NOMO-1 treated with dmso at 0.1 percent for 144 hours (cell line): Measurements from ENCODE around the gene PEX14.

ENCODE experiments used
- DNase-seq: peaks from one replicate; lab custom pipeline; 2025; ENCODE audit not compliant: unreplicated experiment; lab: John Stamatoyannopoulos, UW

The PEX14 gene

GRCh38 chr1:10646347-10646861, 171.7 kb downstream of the PEX14 start:
- DNase-seq = no peak

- no peak for DNase-seq
These were observed 172.8 kb downstream of the PEX14 start for GRCh38 chr1:10647414-10648170.

GRCh38 chr1:10648689-10649516, 174.2 kb downstream of the PEX14 start:
- no peak for DNase-seq

GRCh38 chr1:10649517-10650201, 174.9 kb downstream of the PEX14 start:
- DNase-seq = no peak

- no peak for DNase-seq
These were observed 176.0 kb downstream of the PEX14 start for GRCh38 chr1:10650556-10651388.

GRCh38 chr1:10651389-10651766, 176.6 kb downstream of the PEX14 start:
- DNase-seq = no peak

- no peak for DNase-seq
These were observed 177.0 kb downstream of the PEX14 start for GRCh38 chr1:10651793-10652192.

GRCh38 chr1:10652626-10653025, 177.9 kb downstream of the PEX14 start:
- no peak for DNase-seq

GRCh38 chr1:10653370-10654125, 178.8 kb downstream of the PEX14 start:
- no peak for DNase-seq

- no peak for DNase-seq
These were observed 180.3 kb downstream of the PEX14 start for GRCh38 chr1:10655002-10655401.

GRCh38 chr1:10656431-10656830, 181.7 kb downstream of the PEX14 start:
- no peak for DNase-seq

- DNase-seq = no peak
These were observed 182.5 kb downstream of the PEX14 start for GRCh38 chr1:10657088-10657847.

- DNase-seq = no peak
These were observed 183.8 kb downstream of the PEX14 start for GRCh38 chr1:10658396-10659066.

GRCh38 chr1:10659218-10659617, 184.5 kb downstream of the PEX14 start:
- no peak for DNase-seq

- DNase-seq = no peak
These were observed 185.1 kb downstream of the PEX14 start for GRCh38 chr1:10659646-10660540.

GRCh38 chr1:10661453-10661852, 186.7 kb downstream of the PEX14 start:
- DNase-seq = no peak

- no peak for DNase-seq
These were observed 187.4 kb downstream of the PEX14 start for GRCh38 chr1:10662090-10662688.
